B cell (primary cell): Measurements from ENCODE around the gene TLE6. TPM values are rescaled to one million over a fixed set of nuclear protein-coding genes. Genes with fewer than 3 reads are reported as not detected.

Source experiments
- ATAC-seq: fragments of 200-7000 bp; cut with Tn5 transposase; one replicate; pipeline ENCODE4 v1.10.0; 2021; ENCODE audit warnings: low read depth, mild to moderate bottlenecking, moderate number of reproducible peaks, moderate library complexity
- CTCF ChIA-PET: fragments of 350-600 bp; sonication (Branson Sonifier 250); formaldehyde crosslinking; loops from one replicate; lab custom pipeline; 2021; ENCODE audit warnings: antibody characterized with exemption, inconsistent platforms; lab: Charles Lee
- POLR2A ChIA-PET: fragments of 350-600 bp; sonication (Branson Sonifier 250); formaldehyde crosslinking; loops from one replicate; lab custom pipeline; 2021; ENCODE audit warnings: antibody characterized with exemption; lab: Charles Lee
- DNase-seq: peaks from one replicate; pipeline ENCODE4 v3.0.0; 2013
- H2AFZ ChIP-seq: 2 replicates; pipeline ENCODE4 v1.6.1; 2012; ENCODE audit warnings: mild to moderate bottlenecking, low read depth, low read length; ENCODE audit not compliant: insufficient read depth, poor library complexity, severe bottlenecking
- H3K27ac ChIP-seq, 2 donors: 1 replicate in 1 of 2; 2 replicates in 1 of 2; pipeline ENCODE4 v1.5.1; 2012 to 2013; ENCODE audit warnings: low read length in 2 of 2, mild to moderate bottlenecking in 2 of 2, moderate library complexity in 1 of 2
- H3K27me3 ChIP-seq, 4 experiments: fragments of 200-600 bp in 1 of 4; sonication (generic) in 1 of 4; replicated peaks in 1 of 4; 1 replicate in 2 of 4; 2 replicates in 2 of 4; pipeline versions ENCODE4 v1.6.1 to v1.7.0; 2013 to 2016; ENCODE audit warnings: low read length in 3 of 4, mild to moderate bottlenecking in 2 of 4, mixed read lengths in 1 of 4, moderate library complexity in 1 of 4; ENCODE audit not compliant: insufficient read depth in 4 of 4, control insufficient read depth in 3 of 4; ENCODE audit errors: control extremely low read depth in 1 of 4
- H3K36me3 ChIP-seq, 2 experiments: replicated peaks in 1 of 2; 1 replicate in 1 of 2; 2 replicates in 1 of 2; pipeline versions ENCODE4 v1.6.1 to v1.7.1; 2013; ENCODE audit warnings: low read length in 1 of 2; ENCODE audit not compliant: insufficient read depth in 2 of 2, control insufficient read depth in 1 of 2; ENCODE audit errors: control extremely low read depth in 1 of 2, extremely low read depth in 1 of 2
- H3K4me1 ChIP-seq, 2 donors: fragments of 200-600 bp in 1 of 2; sonication (generic) in 1 of 2; 1 replicate in 1 of 2; 2 replicates in 1 of 2; pipeline versions ENCODE4 v1.5.1 to v1.6.1; 2013 to 2017; ENCODE audit warnings: low read length in 2 of 2; ENCODE audit not compliant: control insufficient read depth in 2 of 2, insufficient read depth in 2 of 2
- H3K4me2 ChIP-seq: replicated peaks from 2 replicates; pipeline ENCODE3; 2012; ENCODE audit warnings: mild to moderate bottlenecking, low read depth, low read length; ENCODE audit not compliant: poor library complexity, severe bottlenecking
- H3K4me3 ChIP-seq, 5 experiments: fragments of 200-600 bp in 1 of 5; sonication (generic) in 1 of 5; 1 replicate in 3 of 5; 2 replicates in 2 of 5; pipeline versions ENCODE4 v1.5.1 to v1.7.0; 2011 to 2016; ENCODE audit warnings: low read length in 4 of 5, mild to moderate bottlenecking in 4 of 5, low read depth in 2 of 5, control low read depth in 1 of 5, moderate library complexity in 1 of 5; ENCODE audit not compliant: insufficient read depth in 1 of 5; ENCODE audit errors: control extremely low read depth in 1 of 5, extremely low read depth in 1 of 5
- H3K79me2 ChIP-seq: fragments of 200-600 bp; sonication (generic); one replicate; pipeline ENCODE4 v1.6.0; 2016; ENCODE audit warnings: low read length; ENCODE audit not compliant: control insufficient read depth, insufficient read depth
- H3K9ac ChIP-seq: fragments of 200-600 bp; sonication (generic); 2 replicates; pipeline ENCODE4 v1.6.1; 2017; ENCODE audit warnings: mild to moderate bottlenecking, low read length, moderate library complexity
- H3K9me3 ChIP-seq, 3 donors: one replicate each; pipeline versions ENCODE4 v1.6.1 to v1.7.1; 2013; ENCODE audit warnings: low read length in 2 of 3; ENCODE audit not compliant: control insufficient read depth in 2 of 3, insufficient read depth in 1 of 3; ENCODE audit errors: control extremely low read depth in 1 of 3
- H4K20me1 ChIP-seq: 2 replicates; pipeline ENCODE4 v1.6.0; 2012; ENCODE audit warnings: mild to moderate bottlenecking, low read length; ENCODE audit not compliant: insufficient read depth, control insufficient read depth, poor library complexity, severe bottlenecking
- H3K27ac Mint-ChIP-seq: one replicate; pipeline ENCODE4 v1.8.0; 2021; ENCODE audit warnings: mixed read lengths
- H3K27me3 Mint-ChIP-seq: one replicate; pipeline ENCODE4 v1.8.0; 2021; ENCODE audit warnings: mixed read lengths
- H3K4me1 Mint-ChIP-seq: one replicate; pipeline ENCODE4 v1.8.0; 2021; ENCODE audit warnings: mixed read lengths
- H3K4me3 Mint-ChIP-seq: one replicate; pipeline ENCODE4 v1.8.0; 2021; ENCODE audit warnings: mixed read lengths
- H3K9me3 Mint-ChIP-seq: one replicate; pipeline ENCODE4 v1.8.0; 2022; ENCODE audit warnings: mixed read lengths; ENCODE audit not compliant: insufficient read depth
- CTCF ChIP-seq: fragments of 200-600 bp; IDR thresholded peaks from one replicate; pipeline ENCODE4 v1.8.0; 2022; ENCODE audit warnings: antibody characterized with exemption, mild to moderate bottlenecking
- EZH2 ChIP-seq: IDR thresholded peaks from 2 replicates; pipeline ENCODE4 v1.6.1; 2012; ENCODE audit warnings: borderline replicate concordance, low read depth, mild to moderate bottlenecking, moderate library complexity, low read length; ENCODE audit not compliant: insufficient read depth, poor library complexity, severe bottlenecking
- WGBS: methylation state at CpG from one replicate; pipeline ENCODE4 v1.1.5; 2013; ENCODE audit warnings: missing lambda C conversion rate; ENCODE audit not compliant: insufficient coverage; 5-methylcytosine and 5-hydroxymethylcytosine counted together
- intact Hi-C: fragments of 100-400 bp; cut with micrococcal nuclease; formaldehyde crosslinking; loops from one replicate; pipeline ENCODE4 v1.10.0; 2022
- polyA plus RNA-seq: library from polyadenylated mRNA; depleted of rRNA; stranded (reverse); fragments of >200 nt; gene quantifications from 2 replicates; pipeline ENCODE4 v1.2.3, GENCODE V29; 2012
- total RNA-seq, 2 donors: library from RNA; stranded (reverse); fragments of 120-200 nt in 1 of 2; gene quantifications; 1 replicate in 1 of 2; 2 replicates in 1 of 2; pipeline versions ENCODE4 v1.2.3 to v1.2.4, GENCODE V29; 2013 to 2022

TLE6 gene
- total and polyA plus RNA-seq, 2 donors (not counting 1 experiment from before 2014, with no cell fraction given): 1.5 to 3.0 TPM

- ChIA-PET CTCF (interaction anchor here (0.6 to 15.0 kb wide), 8 partner anchors 11 to 162 kb away, joined by 3 to 281 read pairs (median 4); no protein-coding TSS in a partner anchor), POLR2A (interaction anchor here (0.7 to 1.2 kb wide), 4 partner anchors 67 to 1286 kb away, joined by 3 to 11 read pairs (median 4); no protein-coding TSS in a partner anchor)
- H3K27me3 Mint-ChIP-seq: no peaks in the 10 kb centered on the region
- intact Hi-C loops: loop anchor here (10.0 kb wide), 1 partner anchor 106 kb away; no protein-coding TSS in a partner anchor
- H3K36me3 ChIP-seq: no peaks in the 10 kb centered on the region
- H3K9me3 ChIP-seq: peaks cover 0 to 34% (median 0%) of the 10 kb centered on the region in 3 donors
- peak overlapping the region; percentile 50 for H3K4me3 Mint-ChIP-seq
- H3K79me2 ChIP-seq: no peaks in the 10 kb centered on the region
- H3K4me1 Mint-ChIP-seq: peaks cover 30% of the 10 kb centered on the region
- peak overlapping the region; percentile 57 to 67 for H3K27ac ChIP-seq
- WGBS: 48% methylated on average over 2 of the region's 5 CpGs
- peaks cover 0 to 4% (median under 1%) of the 10 kb centered on the region in 4 experiments for H3K27me3 ChIP-seq
- TF ChIP-seq CTCF (no peak), EZH2 (no peak)
- peak overlapping the region; percentile 50 for H3K4me2 ChIP-seq
- H3K4me1 ChIP-seq: peaks cover 36 to 44% of the 10 kb centered on the region in 2 donors
- H3K9ac ChIP-seq: no peak overlapping the region
- H3K4me3 ChIP-seq: no peak overlapping the region
- no peak overlapping the region for H2AFZ ChIP-seq
- H3K27ac Mint-ChIP-seq: peak overlapping the region; percentile 68
- no peaks in the 10 kb centered on the region for H4K20me1 ChIP-seq
- peak; percentile 63 for DNase-seq
- ATAC-seq: peak; percentile 59
- H3K9me3 Mint-ChIP-seq: no peaks in the 10 kb centered on the region
Observed at GRCh38 chr19:2969104-2969504, 8.3 kb upstream of the TLE6 start.

GRCh38 chr19:2970201-2970835, 7.0 kb upstream of the TLE6 start:
- WGBS: 64% methylated on average over 4 of the region's 9 CpGs
- H3K4me3 ChIP-seq: no peak overlapping the region
- no peaks in the 10 kb centered on the region for H3K27me3 Mint-ChIP-seq
- H3K4me2 ChIP-seq: no peak overlapping the region
- H3K4me1 Mint-ChIP-seq: peaks cover 35% of the 10 kb centered on the region
- H3K27me3 ChIP-seq: peaks cover 0 to 5% (median 2%) of the 10 kb centered on the region in 4 experiments
- CTCF ChIA-PET: interaction anchor here (0.6 to 2.1 kb wide), 5 partner anchors 7 to 472 kb away, joined by 3 to 5 read pairs (median 4); no protein-coding TSS in a partner anchor
- ATAC-seq (no peak), DNase-seq (no peak)
- no peaks in the 10 kb centered on the region for H3K9me3 Mint-ChIP-seq
- TF ChIP-seq CTCF (no peak), EZH2 (no peak)
- H4K20me1 ChIP-seq: no peaks in the 10 kb centered on the region
- no peaks in the 10 kb centered on the region for H3K36me3 ChIP-seq
- POLR2A ChIA-PET: interaction anchor here (0.6 to 1.0 kb wide), 2 partner anchors 134 to 590 kb away, joined by 3 to 5 read pairs; no protein-coding TSS in a partner anchor
- H3K9ac ChIP-seq: no peak overlapping the region
- H2AFZ ChIP-seq: no peak overlapping the region
- peaks cover 41 to 51% of the 10 kb centered on the region in 2 donors for H3K4me1 ChIP-seq
- intact Hi-C loops: no loop called here
- peaks cover 0 to 27% (median 0%) of the 10 kb centered on the region in 3 donors for H3K9me3 ChIP-seq
- no peak overlapping the region for H3K27ac ChIP-seq
- H3K27ac Mint-ChIP-seq: no peak overlapping the region
- H3K79me2 ChIP-seq: no peaks in the 10 kb centered on the region
- H3K4me3 Mint-ChIP-seq: no peak overlapping the region
